ENCODE results near the gene FNBP1. TPM values are rescaled to one million over a fixed set of nuclear protein-coding genes. Genes with fewer than 3 reads are reported as not detected.

The FNBP1 gene
- total RNA-seq, 1 donor from 2014 or later = 34.9 TPM

- H3K4me3 Mint-ChIP-seq = no peak overlapping the region
- Histone ChIP-seq H4K20me1 (ENCODE audit: low read depth) (no peaks in the 10 kb centered on the region), H3K9ac (no peak overlapping the region), H3K36me3 (no peaks in the 10 kb centered on the region), H3K27me3 (no peaks in the 10 kb centered on the region), H3K4me1 (no peaks in the 10 kb centered on the region), H3K4me2 (no peak overlapping the region), H3K79me2 (ENCODE audit: low read depth) (no peaks in the 10 kb centered on the region), H2AFZ (replicated peaks) (no peak overlapping the region), H3K9me3 (ENCODE audit: low read depth) (no peaks in the 10 kb centered on the region), H3F3A (ENCODE audit: low read depth) (no peaks in the 10 kb centered on the region), H3K27ac (no peak overlapping the region), H3K4me3 (no peak overlapping the region)
- DNase-seq (ENCODE audit: low spot score) = no peak
- H3K27me3 Mint-ChIP-seq (ENCODE audit: insufficient read depth, low read depth) = peaks cover 2% of the 10 kb centered on the region
- H3K27ac Mint-ChIP-seq = peak overlapping the region; percentile 63
- peaks cover 1% of the 10 kb centered on the region for H3K4me1 Mint-ChIP-seq
- H3K36me3 Mint-ChIP-seq = peaks cover 11% of the 10 kb centered on the region
- TF ChIP-seq EZH2phosphoT487 (IDR thresholded peaks at IDR 0.05) (no peak), CTCF (IDR thresholded peaks at IDR 0.05) (no peak), EZH2 (IDR thresholded peaks at IDR 0.05) (no peak)
- no peaks in the 10 kb centered on the region for H3K9me3 Mint-ChIP-seq
Measured at GRCh38 chr9:129865668-129866320, 177.2 kb downstream of the FNBP1 start.

GRCh38 chr9:129864991-129865647 is 177.9 kb downstream of the FNBP1 start:
- Histone ChIP-seq H3F3A (ENCODE audit: low read depth) (no peaks in the 10 kb centered on the region), H2AFZ (replicated peaks) (no peak overlapping the region), H3K4me2 (no peak overlapping the region), H3K4me3 (no peak overlapping the region), H3K4me1 (no peaks in the 10 kb centered on the region), H4K20me1 (ENCODE audit: low read depth) (no peaks in the 10 kb centered on the region), H3K9me3 (ENCODE audit: low read depth) (no peaks in the 10 kb centered on the region), H3K36me3 (no peaks in the 10 kb centered on the region), H3K27me3 (no peaks in the 10 kb centered on the region), H3K27ac (no peak overlapping the region), H3K9ac (no peak overlapping the region), H3K79me2 (ENCODE audit: low read depth) (no peaks in the 10 kb centered on the region)
- H3K9me3 Mint-ChIP-seq = no peaks in the 10 kb centered on the region
- no peak overlapping the region for H3K27ac Mint-ChIP-seq
- no peak for TF ChIP-seq EZH2phosphoT487 (IDR thresholded peaks at IDR 0.05)
- TF ChIP-seq EZH2 (IDR thresholded peaks at IDR 0.05) = no peak
- no peaks in the 10 kb centered on the region for H3K4me1 Mint-ChIP-seq
- H3K27me3 Mint-ChIP-seq (ENCODE audit: insufficient read depth, low read depth) = peaks cover 2% of the 10 kb centered on the region
- H3K36me3 Mint-ChIP-seq = peaks cover 11% of the 10 kb centered on the region
- DNase-seq (ENCODE audit: low spot score) = no peak
- no peak overlapping the region for H3K4me3 Mint-ChIP-seq

- no peak overlapping the region for H3K4me3 ChIP-seq
- no peaks in the 10 kb centered on the region for H4K20me1 ChIP-seq (ENCODE audit: low read depth)
- no peak overlapping the region for H3K4me2 ChIP-seq
- H3K9me3 ChIP-seq (ENCODE audit: low read depth) = no peaks in the 10 kb centered on the region
- peaks cover 2% of the 10 kb centered on the region for H3K27me3 Mint-ChIP-seq (ENCODE audit: insufficient read depth, low read depth)
- H3K4me1 ChIP-seq = no peaks in the 10 kb centered on the region
- no peak overlapping the region for H3K27ac Mint-ChIP-seq
- H2AFZ ChIP-seq (replicated peaks) = no peak overlapping the region
- no peak for TF ChIP-seq EZH2 (IDR thresholded peaks at IDR 0.05)
- no peak for TF ChIP-seq CTCF (IDR thresholded peaks at IDR 0.05)
- TF ChIP-seq EZH2phosphoT487 (IDR thresholded peaks at IDR 0.05) = no peak
- no peak for DNase-seq (ENCODE audit: low spot score)
- H3K9ac ChIP-seq = no peak overlapping the region
- no peaks in the 10 kb centered on the region for H3K9me3 Mint-ChIP-seq
- H3K36me3 ChIP-seq = no peaks in the 10 kb centered on the region
- peaks cover 11% of the 10 kb centered on the region for H3K36me3 Mint-ChIP-seq
- no peaks in the 10 kb centered on the region for H3K4me1 Mint-ChIP-seq
- H3K27ac ChIP-seq = no peak overlapping the region
- no peak overlapping the region for H3K4me3 Mint-ChIP-seq
- no peaks in the 10 kb centered on the region for H3K79me2 ChIP-seq (ENCODE audit: low read depth)
- no peaks in the 10 kb centered on the region for H3K27me3 ChIP-seq
- no peaks in the 10 kb centered on the region for H3F3A ChIP-seq (ENCODE audit: low read depth)
Measured at GRCh38 chr9:129863059-129863690, 179.8 kb downstream of the FNBP1 start.
